HCT116 (cell line): ENCODE data around the gene PLCB1. TPM values are rescaled to one million over a fixed set of nuclear protein-coding genes. Genes with fewer than 3 reads are reported as not detected.

ENCODE experiments used
- ATAC-seq: fragments of 200-7000 bp; cut with Tn5 transposase; 2 replicates; pipeline ENCODE4 v1.9.1; 2020; ENCODE audit warnings: mild to moderate bottlenecking, moderate library complexity
- BruUV-seq: library from RNA; stranded (reverse); fragments of 400-500 nt; replicated peaks from 2 replicates; lab custom pipeline; 2021; lab: Mats Ljungman, UMichigan
- CTCF ChIA-PET: fragments of 300-600 bp; sonication (Branson Sonifier 250); formaldehyde crosslinking; loops from one replicate; lab custom pipeline; 2021; ENCODE audit warnings: antibody characterized with exemption; lab: Charles Lee
- POLR2A ChIA-PET: fragments of 300-600, 350-600 bp; sonication (Branson Sonifier 250); formaldehyde crosslinking; loops from one replicate; lab custom pipeline; 2021; ENCODE audit warnings: antibody characterized with exemption; lab: Charles Lee
- RAD21 ChIA-PET, 2 experiments: fragments of 300-600 bp; sonication (Branson Sonifier 250); formaldehyde crosslinking; loops; one replicate each; lab custom pipeline; 2023; ENCODE audit warnings: low total read pairs in 2 of 2; ENCODE audit not compliant: uncharacterized antibody in 2 of 2, unreplicated experiment in 2 of 2, low non-redundant PET in 1 of 2; lab: Charles Lee
- DNase-seq: peaks from one replicate; pipeline ENCODE4 v3.0.0-alpha.2; 2010; ENCODE audit warnings: low read depth, low spot score
- H2AFZ ChIP-seq: fragments of 200-600 bp; shearing (Covaris generic), sonication (generic); 2 replicates; pipeline ENCODE4 v1.6.1; 2017; ENCODE audit warnings: low read depth, mixed run types, mixed read lengths, antibody characterized with exemption, low read length; ENCODE audit not compliant: poor library complexity, severe bottlenecking
- H3K27ac ChIP-seq: 2 replicates; pipeline ENCODE4 v1.5.1; 2012; ENCODE audit warnings: low read depth, low read length
- H3K27me3 ChIP-seq: fragments of 200-600 bp; sonication (generic); 2 replicates; pipeline ENCODE4 v1.6.1; 2016; ENCODE audit warnings: mixed run types, low read length, mixed read lengths; ENCODE audit not compliant: insufficient read depth
- H3K36me3 ChIP-seq, 2 experiments: fragments of 200-500 bp in 1 of 2; fragments of 200-600 bp in 1 of 2; sonication (Bioruptor generic) in 1 of 2; sonication (generic) in 1 of 2; 2 replicates each; pipeline versions ENCODE4 v1.5.1 to v1.6.1; 2014 to 2016; ENCODE audit warnings: low read length in 2 of 2, inconsistent platforms in 1 of 2, mixed read lengths in 1 of 2, mixed run types in 1 of 2; ENCODE audit not compliant: insufficient read depth in 2 of 2, control insufficient read depth in 1 of 2
- H3K4me1 ChIP-seq, 2 experiments: fragments of 200-600 bp in 1 of 2; sonication (generic) in 1 of 2; 2 replicates each; pipeline versions ENCODE4 v1.5.1 to v1.6.1; 2012 to 2017; ENCODE audit warnings: low read length in 2 of 2, inconsistent platforms in 1 of 2, mild to moderate bottlenecking in 1 of 2, mixed read lengths in 1 of 2, mixed run types in 1 of 2, moderate library complexity in 1 of 2; ENCODE audit not compliant: insufficient read depth in 2 of 2, control insufficient read depth in 1 of 2
- H3K4me2 ChIP-seq: fragments of 200-600 bp; sonication (generic); 2 replicates; pipeline ENCODE4 v1.6.1; 2017; ENCODE audit warnings: mixed run types, low read length, mixed read lengths
- H3K4me3 ChIP-seq, 2 experiments: fragments of 200-600 bp in 1 of 2; sonication (generic) in 1 of 2; replicated peaks in 1 of 2; 2 replicates each; pipeline ENCODE4 v1.5.1; 2011 to 2016; ENCODE audit warnings: low read length in 2 of 2, control low read depth in 1 of 2, low read depth in 1 of 2, mild to moderate bottlenecking in 1 of 2, mixed read lengths in 1 of 2, mixed run types in 1 of 2
- H3K79me2 ChIP-seq: fragments of 200-600 bp; sonication (generic); 2 replicates; pipeline ENCODE4 v1.6.1; 2017; ENCODE audit warnings: mild to moderate bottlenecking, mixed run types, low read length, moderate library complexity, mixed read lengths; ENCODE audit not compliant: insufficient read depth
- H3K9ac ChIP-seq: fragments of 200-600 bp; sonication (generic); 2 replicates; pipeline ENCODE4 v1.6.1; 2016; ENCODE audit warnings: low read length, mixed read lengths
- H3K9me2 ChIP-seq: fragments of 200-600 bp; sonication (generic), shearing (Covaris generic); 2 replicates; pipeline ENCODE4 v1.6.1; 2017; ENCODE audit warnings: mixed run types, mild to moderate bottlenecking, moderate library complexity; ENCODE audit not compliant: insufficient read depth
- H3K9me3 ChIP-seq, 2 experiments: fragments of 200-500 bp in 1 of 2; fragments of 200-600 bp in 1 of 2; sonication (Bioruptor generic) in 1 of 2; sonication (generic) in 1 of 2; 2 replicates each; pipeline ENCODE4 v1.6.1; 2014 to 2017; ENCODE audit warnings: low read length in 2 of 2, mixed read lengths in 2 of 2, inconsistent platforms in 1 of 2, low read depth in 1 of 2, mild to moderate bottlenecking in 1 of 2, mixed run types in 1 of 2, moderate library complexity in 1 of 2; ENCODE audit not compliant: control insufficient read depth in 1 of 2, insufficient read depth in 1 of 2
- H4K20me1 ChIP-seq: fragments of 200-600 bp; sonication (generic), shearing (Covaris generic); 2 replicates; pipeline ENCODE4 v1.6.1; 2017; ENCODE audit warnings: mixed run types, mild to moderate bottlenecking, moderate library complexity; ENCODE audit not compliant: insufficient read depth
- ATF3 ChIP-seq: IDR thresholded peaks from 2 replicates; pipeline ENCODE4 v1.6.1; 2012
- CBX3 ChIP-seq: IDR thresholded peaks from 2 replicates; pipeline ENCODE4 v1.6.1; 2012; ENCODE audit warnings: low read depth
- CEBPB ChIP-seq: IDR thresholded peaks from 2 replicates; pipeline ENCODE4 v1.6.1; 2012; ENCODE audit warnings: low read depth
- EGR1 ChIP-seq: IDR thresholded peaks from 2 replicates; pipeline ENCODE4 v1.6.1; 2012; ENCODE audit warnings: low read depth
- ELF1 ChIP-seq: IDR thresholded peaks from 2 replicates; pipeline ENCODE4 v1.6.1; 2012; ENCODE audit warnings: low read depth, borderline replicate concordance
- EZH2 ChIP-seq: fragments of 200-600 bp; sonication (generic); IDR thresholded peaks from 2 replicates; pipeline ENCODE4 v1.6.1; 2017; ENCODE audit warnings: antibody characterized with exemption, mixed run types
- FOSL1 ChIP-seq: IDR thresholded peaks from 2 replicates; pipeline ENCODE4 v1.6.1; 2012; ENCODE audit warnings: low read depth
- POLR2A ChIP-seq: IDR thresholded peaks from 2 replicates; pipeline ENCODE4 v1.7.0; 2011; ENCODE audit warnings: borderline replicate concordance; ENCODE audit not compliant: insufficient read depth, insufficient read length; ENCODE audit errors: extremely low read depth
- POLR2AphosphoS5 ChIP-seq: IDR thresholded peaks from 2 replicates; pipeline ENCODE4 v1.6.1; 2011; ENCODE audit warnings: mild to moderate bottlenecking, low read depth, low read length, moderate library complexity
- RAD21 ChIP-seq: IDR thresholded peaks from 2 replicates; pipeline ENCODE4 v1.6.1; 2012; ENCODE audit warnings: low read depth, mild to moderate bottlenecking
- SIN3A ChIP-seq: IDR thresholded peaks from 2 replicates; pipeline ENCODE4 v1.6.1; 2012; ENCODE audit warnings: low read depth
- SP1 ChIP-seq: IDR thresholded peaks from 2 replicates; pipeline ENCODE4 v1.6.1; 2012; ENCODE audit warnings: low read depth
- SRF ChIP-seq: IDR thresholded peaks from 2 replicates; pipeline ENCODE4 v1.6.1; 2012; ENCODE audit warnings: low read depth
- ZFX ChIP-seq: fragments of 450-650 bp; IDR thresholded peaks from 2 replicates; pipeline ENCODE4 v1.6.1; 2017
- ZNF274 ChIP-seq: fragments of 200-500 bp; sonication (Bioruptor generic); IDR thresholded peaks from 2 replicates; pipeline ENCODE4 v1.6.1; 2014; ENCODE audit warnings: mild to moderate bottlenecking, low read depth, low read length, inconsistent platforms
- intact Hi-C: fragments of 100-400 bp; cut with micrococcal nuclease; formaldehyde crosslinking; loops from 2 replicates; pipeline ENCODE4 v1.10.0; 2022
- total RNA-seq: library from RNA; stranded (reverse); gene quantifications from one replicate; pipeline ENCODE4 v1.2.1, GENCODE V29; 2021; ENCODE audit not compliant: unreplicated experiment
- TF ChIP-seq, protein P1 (sequence below), 3 experiments: fragments of 200-600 bp in 1 of 3; sonication (generic) in 1 of 3; IDR thresholded peaks in 2 of 3; conservative IDR thresholded peaks in 1 of 3; 2 replicates each; pipeline ENCODE4 v1.5.1; 2012 to 2017; ENCODE audit warnings: low read depth in 2 of 3, low read length in 2 of 3, antibody characterized with exemption in 1 of 3, borderline replicate concordance in 1 of 3, control low read depth in 1 of 3, mild to moderate bottlenecking in 1 of 3, mixed read lengths in 1 of 3, mixed run types in 1 of 3, moderate library complexity in 1 of 3; ENCODE audit not compliant: insufficient read depth in 1 of 3
- TF ChIP-seq, protein P2 (sequence below): IDR thresholded peaks from 2 replicates; pipeline ENCODE4 v1.6.1; 2012
- TF ChIP-seq, protein P3 (sequence below): IDR thresholded peaks from 2 replicates; pipeline ENCODE4 v1.6.1; 2012; ENCODE audit warnings: low read depth

PLCB1 gene
- total RNA-seq, 1 experiment from 2014 or later: 15.8 TPM

DNA sequence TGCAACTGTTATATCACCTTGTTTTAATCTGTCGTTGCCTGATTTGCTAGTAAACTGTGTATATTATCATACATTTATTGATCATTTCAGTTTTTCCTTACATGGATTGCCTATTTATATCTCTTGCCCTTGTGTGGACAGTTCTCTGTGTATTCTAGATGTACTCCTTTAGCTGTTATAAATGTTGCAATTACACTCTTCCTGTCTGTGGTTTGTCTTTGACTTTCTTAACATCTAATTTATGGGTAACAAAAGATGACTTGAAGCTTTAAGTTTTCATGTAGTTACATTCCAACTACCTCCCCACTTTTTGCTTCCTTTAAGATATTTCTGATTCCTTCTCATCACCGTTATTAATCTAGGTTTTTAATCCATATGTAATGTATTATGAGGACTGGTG is 22.6 kb downstream of the PLCB1 start:
- RAD21 ChIA-PET: no interaction called here
- Histone ChIP-seq H3K9ac (no peak overlapping the region), H3K79me2 (no peaks in the 10 kb centered on the region), H3K27me3 (no peaks in the 10 kb centered on the region), H3K36me3 (no peaks in the 10 kb centered on the region), H3K4me2 (no peak overlapping the region), H4K20me1 (no peaks in the 10 kb centered on the region), H3K4me3 (no peak overlapping the region), H2AFZ (no peak overlapping the region), H3K4me1 (peaks cover 19 to 24% of the 10 kb centered on the region in 2 experiments), H3K27ac (no peak overlapping the region), H3K9me3 (no peaks in the 10 kb centered on the region), H3K9me2 (no peaks in the 10 kb centered on the region)
- intact Hi-C loops: no loop called here
- DNase-seq (no peak), ATAC-seq (no peak)
- no TSS peak for BruUV-seq
- TF ChIP-seq FOSL1: no peak
- TF ChIP-seq RAD21: no peak
- no peak for TF ChIP-seq ATF3
- no peak for TF ChIP-seq ELF1
- TF ChIP-seq POLR2A: no peak
- TF ChIP-seq, protein P1, sequence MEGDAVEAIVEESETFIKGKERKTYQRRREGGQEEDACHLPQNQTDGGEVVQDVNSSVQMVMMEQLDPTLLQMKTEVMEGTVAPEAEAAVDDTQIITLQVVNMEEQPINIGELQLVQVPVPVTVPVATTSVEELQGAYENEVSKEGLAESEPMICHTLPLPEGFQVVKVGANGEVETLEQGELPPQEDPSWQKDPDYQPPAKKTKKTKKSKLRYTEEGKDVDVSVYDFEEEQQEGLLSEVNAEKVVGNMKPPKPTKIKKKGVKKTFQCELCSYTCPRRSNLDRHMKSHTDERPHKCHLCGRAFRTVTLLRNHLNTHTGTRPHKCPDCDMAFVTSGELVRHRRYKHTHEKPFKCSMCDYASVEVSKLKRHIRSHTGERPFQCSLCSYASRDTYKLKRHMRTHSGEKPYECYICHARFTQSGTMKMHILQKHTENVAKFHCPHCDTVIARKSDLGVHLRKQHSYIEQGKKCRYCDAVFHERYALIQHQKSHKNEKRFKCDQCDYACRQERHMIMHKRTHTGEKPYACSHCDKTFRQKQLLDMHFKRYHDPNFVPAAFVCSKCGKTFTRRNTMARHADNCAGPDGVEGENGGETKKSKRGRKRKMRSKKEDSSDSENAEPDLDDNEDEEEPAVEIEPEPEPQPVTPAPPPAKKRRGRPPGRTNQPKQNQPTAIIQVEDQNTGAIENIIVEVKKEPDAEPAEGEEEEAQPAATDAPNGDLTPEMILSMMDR (IDR thresholded peaks at IDR 0.05 in 2 of 3, conservative IDR thresholded peaks at IDR 0.05 in 1 of 3; ENCODE audit: borderline replicate concordance in 1 of 3, insufficient read depth in 1 of 3, low read depth in 2 of 3, low read length in 2 of 3): no peak
- TF ChIP-seq, protein P2, sequence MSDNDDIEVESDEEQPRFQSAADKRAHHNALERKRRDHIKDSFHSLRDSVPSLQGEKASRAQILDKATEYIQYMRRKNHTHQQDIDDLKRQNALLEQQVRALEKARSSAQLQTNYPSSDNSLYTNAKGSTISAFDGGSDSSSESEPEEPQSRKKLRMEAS: no peak
- TF ChIP-seq CBX3: no peak
- TF ChIP-seq SIN3A: no peak
- no peak for TF ChIP-seq EZH2
- TF ChIP-seq ZNF274: no peak
- no peak for TF ChIP-seq CEBPB
- no peak for TF ChIP-seq SP1
- no peak for TF ChIP-seq POLR2AphosphoS5
- no peak for TF ChIP-seq SRF
- TF ChIP-seq ZFX: no peak
- TF ChIP-seq, protein P3, sequence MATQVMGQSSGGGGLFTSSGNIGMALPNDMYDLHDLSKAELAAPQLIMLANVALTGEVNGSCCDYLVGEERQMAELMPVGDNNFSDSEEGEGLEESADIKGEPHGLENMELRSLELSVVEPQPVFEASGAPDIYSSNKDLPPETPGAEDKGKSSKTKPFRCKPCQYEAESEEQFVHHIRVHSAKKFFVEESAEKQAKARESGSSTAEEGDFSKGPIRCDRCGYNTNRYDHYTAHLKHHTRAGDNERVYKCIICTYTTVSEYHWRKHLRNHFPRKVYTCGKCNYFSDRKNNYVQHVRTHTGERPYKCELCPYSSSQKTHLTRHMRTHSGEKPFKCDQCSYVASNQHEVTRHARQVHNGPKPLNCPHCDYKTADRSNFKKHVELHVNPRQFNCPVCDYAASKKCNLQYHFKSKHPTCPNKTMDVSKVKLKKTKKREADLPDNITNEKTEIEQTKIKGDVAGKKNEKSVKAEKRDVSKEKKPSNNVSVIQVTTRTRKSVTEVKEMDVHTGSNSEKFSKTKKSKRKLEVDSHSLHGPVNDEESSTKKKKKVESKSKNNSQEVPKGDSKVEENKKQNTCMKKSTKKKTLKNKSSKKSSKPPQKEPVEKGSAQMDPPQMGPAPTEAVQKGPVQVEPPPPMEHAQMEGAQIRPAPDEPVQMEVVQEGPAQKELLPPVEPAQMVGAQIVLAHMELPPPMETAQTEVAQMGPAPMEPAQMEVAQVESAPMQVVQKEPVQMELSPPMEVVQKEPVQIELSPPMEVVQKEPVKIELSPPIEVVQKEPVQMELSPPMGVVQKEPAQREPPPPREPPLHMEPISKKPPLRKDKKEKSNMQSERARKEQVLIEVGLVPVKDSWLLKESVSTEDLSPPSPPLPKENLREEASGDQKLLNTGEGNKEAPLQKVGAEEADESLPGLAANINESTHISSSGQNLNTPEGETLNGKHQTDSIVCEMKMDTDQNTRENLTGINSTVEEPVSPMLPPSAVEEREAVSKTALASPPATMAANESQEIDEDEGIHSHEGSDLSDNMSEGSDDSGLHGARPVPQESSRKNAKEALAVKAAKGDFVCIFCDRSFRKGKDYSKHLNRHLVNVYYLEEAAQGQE: no peak
- TF ChIP-seq EGR1: no peak
- POLR2A ChIA-PET: no interaction called here
- CTCF ChIA-PET: no interaction called here
